Measurements from ENCODE around the gene UHRF1.

DNA sequence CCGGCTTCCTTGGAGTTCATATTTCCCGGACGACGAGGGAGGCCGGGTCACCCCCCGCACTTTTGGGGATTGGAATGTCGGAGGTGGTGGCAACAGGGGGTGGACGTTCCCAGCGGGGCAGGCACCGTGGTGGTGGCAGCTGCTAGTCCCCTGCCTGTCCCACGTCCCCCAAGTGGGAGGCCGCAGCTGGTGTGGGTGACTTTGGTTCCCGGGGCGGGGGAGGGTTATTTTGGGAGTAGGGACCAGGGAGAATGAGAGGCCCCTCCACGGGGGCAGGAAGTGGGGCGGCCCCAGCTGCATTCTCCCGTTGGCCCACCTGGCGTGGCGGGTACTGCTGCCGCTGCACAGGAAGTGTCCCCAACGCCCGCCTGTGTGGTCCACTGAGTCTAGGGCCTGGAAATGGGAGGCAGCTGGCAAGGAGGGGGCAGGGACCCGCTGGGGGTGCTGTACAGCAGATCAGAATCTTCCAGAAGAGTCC lies 30.8 kb upstream of the UHRF1 start:
- TF ChIP-seq CTCF (IDR thresholded peaks at IDR 0.05) (no peak), POLR2A (IDR thresholded peaks at IDR 0.05) (no peak)
